ENCODE measurements around the gene C5orf22.

DNA sequence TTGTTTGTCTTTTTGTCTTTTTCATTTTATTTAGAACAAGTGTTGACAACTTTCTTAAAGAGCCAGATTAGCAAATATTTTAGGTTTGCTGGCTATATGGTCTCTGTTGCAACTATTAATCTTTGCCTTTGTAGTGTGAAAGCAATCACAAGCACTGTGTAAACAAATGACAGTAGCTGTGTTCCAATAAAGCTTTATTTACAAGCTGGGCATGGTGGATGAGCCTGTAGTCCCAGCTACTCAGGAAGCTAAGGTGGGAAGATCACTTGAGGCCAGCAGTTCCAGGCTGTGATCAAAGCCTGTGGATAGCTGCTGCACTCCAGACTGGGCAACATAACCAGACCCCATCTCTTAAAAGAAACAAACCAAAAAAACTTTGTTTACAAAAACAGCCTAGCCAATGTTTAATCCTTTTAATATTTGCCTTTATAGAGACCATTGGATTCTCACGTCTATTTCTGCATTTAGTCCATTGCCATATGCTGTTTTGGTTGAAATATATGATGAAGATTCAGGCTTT, 2.5 kb downstream of the C5orf22 start:
- TF ChIP-seq, protein P1, sequence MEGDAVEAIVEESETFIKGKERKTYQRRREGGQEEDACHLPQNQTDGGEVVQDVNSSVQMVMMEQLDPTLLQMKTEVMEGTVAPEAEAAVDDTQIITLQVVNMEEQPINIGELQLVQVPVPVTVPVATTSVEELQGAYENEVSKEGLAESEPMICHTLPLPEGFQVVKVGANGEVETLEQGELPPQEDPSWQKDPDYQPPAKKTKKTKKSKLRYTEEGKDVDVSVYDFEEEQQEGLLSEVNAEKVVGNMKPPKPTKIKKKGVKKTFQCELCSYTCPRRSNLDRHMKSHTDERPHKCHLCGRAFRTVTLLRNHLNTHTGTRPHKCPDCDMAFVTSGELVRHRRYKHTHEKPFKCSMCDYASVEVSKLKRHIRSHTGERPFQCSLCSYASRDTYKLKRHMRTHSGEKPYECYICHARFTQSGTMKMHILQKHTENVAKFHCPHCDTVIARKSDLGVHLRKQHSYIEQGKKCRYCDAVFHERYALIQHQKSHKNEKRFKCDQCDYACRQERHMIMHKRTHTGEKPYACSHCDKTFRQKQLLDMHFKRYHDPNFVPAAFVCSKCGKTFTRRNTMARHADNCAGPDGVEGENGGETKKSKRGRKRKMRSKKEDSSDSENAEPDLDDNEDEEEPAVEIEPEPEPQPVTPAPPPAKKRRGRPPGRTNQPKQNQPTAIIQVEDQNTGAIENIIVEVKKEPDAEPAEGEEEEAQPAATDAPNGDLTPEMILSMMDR (IDR thresholded peaks at IDR 0.05 in 8 of 11, conservative IDR thresholded peaks at IDR 0.05 in 3 of 11) = no peak
- no peak for TF ChIP-seq POLR2AphosphoS5 (IDR thresholded peaks at IDR 0.05)
